Keratinocyte (primary cell): Measurements from ENCODE around the gene MACIR. TPM values are rescaled to one million over a fixed set of nuclear protein-coding genes. Genes with fewer than 3 reads are reported as not detected.

Experiments
- DNase-seq: peaks from one replicate; pipeline ENCODE4 v3.0.0-alpha.2; 2011; ENCODE audit warnings: low read depth, missing footprints, low spot score
- FAIRE-seq: peaks from 2 replicates; lab custom pipeline; 2011; peaks lifted over from hg19 to GRCh38; lab: Jason Lieb, UNC
- H2AFZ ChIP-seq: 2 replicates; pipeline ENCODE4 v1.6.0; 2012; ENCODE audit warnings: low read length, control low read depth, inconsistent platforms; ENCODE audit not compliant: control insufficient read depth
- H3K27ac ChIP-seq: 2 replicates; pipeline ENCODE4 v1.5.1; 2011; ENCODE audit warnings: low read length; ENCODE audit not compliant: control insufficient read depth, insufficient read depth
- H3K27me3 ChIP-seq: 3 replicates; pipeline ENCODE4 v1.6.0; 2011; ENCODE audit warnings: low read length; ENCODE audit not compliant: control insufficient read depth, insufficient read depth; ENCODE audit errors: extremely low read depth
- H3K36me3 ChIP-seq, 2 experiments: 2 replicates in 1 of 2; 3 replicates in 1 of 2; pipeline ENCODE4 v1.5.1; 2011; ENCODE audit warnings: low read length in 2 of 2, mild to moderate bottlenecking in 1 of 2; ENCODE audit not compliant: control insufficient read depth in 2 of 2, insufficient read depth in 2 of 2; ENCODE audit errors: extremely low read depth in 1 of 2
- H3K4me1 ChIP-seq: 3 replicates; pipeline ENCODE4 v1.5.1; 2011; ENCODE audit warnings: low read length; ENCODE audit not compliant: control insufficient read depth, insufficient read depth; ENCODE audit errors: extremely low read depth
- H3K4me2 ChIP-seq: 3 replicates; pipeline ENCODE4 v1.6.0; 2011; ENCODE audit warnings: low read depth, low read length; ENCODE audit not compliant: control insufficient read depth, insufficient read depth; ENCODE audit errors: extremely low read depth
- H3K4me3 ChIP-seq, 3 experiments: fragments of 200-600 bp in 1 of 3; sonication (generic) in 1 of 3; 2 replicates in 2 of 3; 3 replicates in 1 of 3; pipeline ENCODE4 v1.5.1; 2011 to 2016; ENCODE audit warnings: low read length in 3 of 3, mild to moderate bottlenecking in 3 of 3, control low read depth in 2 of 3, inconsistent platforms in 1 of 3, low read depth in 1 of 3, mixed read lengths in 1 of 3, mixed run types in 1 of 3, moderate library complexity in 1 of 3; ENCODE audit not compliant: control insufficient read depth in 2 of 3, insufficient read depth in 2 of 3; ENCODE audit errors: extremely low read depth in 1 of 3
- H3K79me2 ChIP-seq: 2 replicates; pipeline ENCODE4 v1.6.0; 2012; ENCODE audit warnings: low read length; ENCODE audit not compliant: control insufficient read depth, insufficient read depth
- H3K9ac ChIP-seq: 3 replicates; pipeline ENCODE4 v1.6.0; 2011; ENCODE audit warnings: low read length; ENCODE audit not compliant: control insufficient read depth, insufficient read depth; ENCODE audit errors: extremely low read depth
- H3K9me1 ChIP-seq: 3 replicates; pipeline ENCODE4 v1.6.0; 2011; ENCODE audit warnings: low read length; ENCODE audit not compliant: control insufficient read depth, insufficient read depth; ENCODE audit errors: extremely low read depth
- H3K9me3 ChIP-seq: 2 replicates; pipeline ENCODE4 v1.5.1; 2012; ENCODE audit warnings: low read depth, low read length; ENCODE audit not compliant: control insufficient read depth
- H4K20me1 ChIP-seq: 3 replicates; pipeline ENCODE4 v1.6.0; 2011; ENCODE audit warnings: low read length; ENCODE audit not compliant: control insufficient read depth, insufficient read depth; ENCODE audit errors: extremely low read depth
- CTCF ChIP-seq, 3 experiments: IDR thresholded peaks in 1 of 3; conservative IDR thresholded peaks in 1 of 3; optimal IDR thresholded peaks in 1 of 3; 2 replicates in 2 of 3; 3 replicates in 1 of 3; pipeline versions ENCODE3 to v1.5.1; 2011; ENCODE audit warnings: low read length in 3 of 3, mild to moderate bottlenecking in 3 of 3, moderate library complexity in 2 of 3, control low read depth in 1 of 3, inconsistent platforms in 1 of 3; ENCODE audit not compliant: insufficient read depth in 2 of 3; ENCODE audit errors: extremely low read depth in 1 of 3
- EZH2 ChIP-seq: IDR thresholded peaks from one replicate; pipeline ENCODE4 v1.6.1; 2012; ENCODE audit warnings: inconsistent platforms, mild to moderate bottlenecking, low read length, moderate library complexity
- dilution Hi-C: fragments of 300-500 bp; cut with MboI; formaldehyde crosslinking; loops from one replicate; pipeline ENCODE4 v1.7.0; 2020; ENCODE audit warnings: low sequenced_read_pairs; ENCODE audit not compliant: extremely low pct_ligation_motif_present
- polyA plus RNA-seq, 5 experiments: library from polyadenylated mRNA; depleted of rRNA in 3 of 5; stranded (reverse) in 3 of 5; stranded (forward) in 1 of 5; unstranded in 1 of 5; fragments of >200 nt; gene quantifications; 1 replicate in 1 of 5; 2 replicates in 3 of 5; 3 replicates in 1 of 5; pipeline versions ENCODE4 v1.2.1 to v1.2.3, GENCODE V29; 2011 to 2012; ENCODE audit warnings: missing spikeins in 2 of 5, low read depth in 1 of 5, low replicate concordance in 1 of 5

MACIR gene
- polyA plus RNA-seq, 1 donor (not counting 4 experiments of a cell fraction or from before 2014, with no cell fraction given) = 9.5 TPM

- Histone ChIP-seq H2AFZ (no peak overlapping the region), H3K9me1 (no peaks in the 10 kb centered on the region), H4K20me1 (no peaks in the 10 kb centered on the region), H3K4me3 (no peak overlapping the region), H3K9me3 (no peaks in the 10 kb centered on the region), H3K4me2 (no peak overlapping the region), H3K4me1 (no peaks in the 10 kb centered on the region), H3K27ac (no peak overlapping the region), H3K27me3 (no peaks in the 10 kb centered on the region), H3K79me2 (no peaks in the 10 kb centered on the region), H3K36me3 (no peaks in the 10 kb centered on the region), H3K9ac (no peak overlapping the region)
- no peak for TF ChIP-seq EZH2
- TF ChIP-seq CTCF (optimal IDR thresholded peaks at IDR 0.05 in 1 of 3, IDR thresholded peaks at IDR 0.05 in 1 of 3, conservative IDR thresholded peaks at IDR 0.05 in 1 of 3; ENCODE audit: extremely low read depth in 1 of 3, insufficient read depth in 2 of 3, low read length in 3 of 3) = no peak
- DNase-seq (no peak), FAIRE-seq (no peak)
- dilution Hi-C loops = no loop called here
Measured at GRCh38 chr5:103244398-103244797, 14.2 kb upstream of the MACIR start.

- no peak for TF ChIP-seq CTCF (optimal IDR thresholded peaks at IDR 0.05 in 1 of 3, IDR thresholded peaks at IDR 0.05 in 1 of 3, conservative IDR thresholded peaks at IDR 0.05 in 1 of 3; ENCODE audit: extremely low read depth in 1 of 3, insufficient read depth in 2 of 3, low read length in 3 of 3)
- no peak for TF ChIP-seq EZH2
- no peaks in the 10 kb centered on the region for H3K79me2 ChIP-seq
- H2AFZ ChIP-seq = no peak overlapping the region
- H3K9me1 ChIP-seq = no peaks in the 10 kb centered on the region
- H3K27me3 ChIP-seq = no peaks in the 10 kb centered on the region
- dilution Hi-C loops = no loop called here
- no peak overlapping the region for H3K9ac ChIP-seq
- H3K4me3 ChIP-seq = no peak overlapping the region
- H4K20me1 ChIP-seq = no peaks in the 10 kb centered on the region
- no peak for FAIRE-seq
- H3K4me1 ChIP-seq = no peaks in the 10 kb centered on the region
- no peak overlapping the region for H3K27ac ChIP-seq
- DNase-seq = no peak
- no peak overlapping the region for H3K4me2 ChIP-seq
- H3K9me3 ChIP-seq = no peaks in the 10 kb centered on the region
- H3K36me3 ChIP-seq = no peaks in the 10 kb centered on the region
Measured at GRCh38 chr5:103245761-103246160, 12.8 kb upstream of the MACIR start.
